Thyroid gland (tissue), 4 donors: ENCODE data around the gene CACNA1B. TPM values are rescaled to one million over a fixed set of nuclear protein-coding genes. Genes with fewer than 3 reads are reported as not detected.

Experiments used
- DNase-seq, 2 donors: peaks; one replicate each; pipeline ENCODE4 v3.0.0-alpha.2; 2019
- H3K27ac ChIP-seq, 3 donors: fragments of 200-600 bp; sonication (generic); 1 replicate in 2 of 3; 2 replicates in 1 of 3; pipeline ENCODE4 v1.5.1; 2016 to 2019; ENCODE audit warnings: mild to moderate bottlenecking in 1 of 3, moderate library complexity in 1 of 3
- H3K27me3 ChIP-seq: fragments of 200-600 bp; sonication (generic); one replicate; pipeline ENCODE4 v1.5.1; 2019
- H3K36me3 ChIP-seq, 2 donors: fragments of 200-600 bp; sonication (generic); one replicate each; pipeline ENCODE4 v1.5.1; 2016 to 2019
- H3K4me1 ChIP-seq, 2 donors: fragments of 200-600 bp; sonication (generic); one replicate each; pipeline ENCODE4 v1.5.1; 2017 to 2019
- H3K4me3 ChIP-seq, 3 donors: fragments of 200-600 bp; sonication (generic); replicated peaks in 1 of 3; 1 replicate in 2 of 3; 2 replicates in 1 of 3; pipeline ENCODE4 v1.5.1; 2016; ENCODE audit warnings: mild to moderate bottlenecking in 1 of 3
- H3K9me3 ChIP-seq: fragments of 200-600 bp; sonication (generic); one replicate; pipeline ENCODE4 v1.5.1; 2017
- POLR2A ChIP-seq, 2 donors: fragments of 450-650 bp; IDR thresholded peaks; one replicate each; pipeline ENCODE4 v1.6.1; 2017; ENCODE audit warnings: antibody characterized with exemption in 2 of 2, mild to moderate bottlenecking in 2 of 2, moderate library complexity in 1 of 2
- WGBS, 2 donors: methylation state at CpG; one replicate each; pipeline ENCODE4 v1.1.5; 2017; 5-methylcytosine and 5-hydroxymethylcytosine counted together
- intact Hi-C: fragments of 100-400 bp; cut with DNase I; formaldehyde crosslinking; loops from one replicate; pipeline ENCODE4 v1.15.1; 2023
- total RNA-seq, 4 donors: library from RNA; depleted of rRNA; stranded (reverse); fragments of >200 nt; gene quantifications; one replicate each; pipeline ENCODE4 v1.2.3, GENCODE V29; 2016
- TF ChIP-seq, protein P1 (sequence below), 6 experiments: fragments of 200-600 bp in 3 of 6; fragments of 450-650 bp in 3 of 6; sonication (generic) in 3 of 6; IDR thresholded peaks; one replicate each; pipeline ENCODE4 v1.5.1; 2016 to 2019; ENCODE audit warnings: antibody characterized with exemption in 6 of 6, mild to moderate bottlenecking in 2 of 6, inconsistent platforms in 1 of 6, moderate library complexity in 1 of 6

Gene CACNA1B
- total RNA-seq, 4 donors from 2014 or later, result 0.13 to 0.68 (median 0.35) TPM

DNA sequence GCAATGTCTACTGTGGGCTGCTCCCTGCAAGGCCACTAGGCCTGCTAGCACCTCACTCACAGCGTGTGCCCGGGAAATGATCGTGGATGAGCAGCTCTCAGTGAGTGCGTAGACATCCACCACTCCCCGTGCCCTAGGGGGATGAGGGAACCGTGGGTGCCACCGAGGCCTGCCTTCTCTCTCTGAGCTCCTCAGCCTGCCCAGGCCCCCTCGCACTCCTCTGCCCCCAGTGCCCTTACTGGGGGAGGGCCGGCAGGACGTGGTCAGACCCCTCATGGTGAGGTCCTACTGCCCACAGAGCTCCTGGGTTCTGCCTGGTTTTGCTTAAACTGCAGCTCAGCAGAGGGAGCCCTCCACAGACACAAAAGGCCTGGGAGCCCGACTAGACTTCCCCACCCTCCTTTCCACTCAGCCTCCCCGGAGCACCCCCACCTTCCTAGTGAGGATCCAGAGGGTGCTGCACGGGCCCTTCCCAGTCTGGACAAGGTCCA is 220.0 kb downstream of the CACNA1B start:
- H3K27ac ChIP-seq, result no peak overlapping the region
- H3K4me3 ChIP-seq, result no peak overlapping the region
- no peaks in the 10 kb centered on the region for H3K36me3 ChIP-seq
- TF ChIP-seq, protein P1, sequence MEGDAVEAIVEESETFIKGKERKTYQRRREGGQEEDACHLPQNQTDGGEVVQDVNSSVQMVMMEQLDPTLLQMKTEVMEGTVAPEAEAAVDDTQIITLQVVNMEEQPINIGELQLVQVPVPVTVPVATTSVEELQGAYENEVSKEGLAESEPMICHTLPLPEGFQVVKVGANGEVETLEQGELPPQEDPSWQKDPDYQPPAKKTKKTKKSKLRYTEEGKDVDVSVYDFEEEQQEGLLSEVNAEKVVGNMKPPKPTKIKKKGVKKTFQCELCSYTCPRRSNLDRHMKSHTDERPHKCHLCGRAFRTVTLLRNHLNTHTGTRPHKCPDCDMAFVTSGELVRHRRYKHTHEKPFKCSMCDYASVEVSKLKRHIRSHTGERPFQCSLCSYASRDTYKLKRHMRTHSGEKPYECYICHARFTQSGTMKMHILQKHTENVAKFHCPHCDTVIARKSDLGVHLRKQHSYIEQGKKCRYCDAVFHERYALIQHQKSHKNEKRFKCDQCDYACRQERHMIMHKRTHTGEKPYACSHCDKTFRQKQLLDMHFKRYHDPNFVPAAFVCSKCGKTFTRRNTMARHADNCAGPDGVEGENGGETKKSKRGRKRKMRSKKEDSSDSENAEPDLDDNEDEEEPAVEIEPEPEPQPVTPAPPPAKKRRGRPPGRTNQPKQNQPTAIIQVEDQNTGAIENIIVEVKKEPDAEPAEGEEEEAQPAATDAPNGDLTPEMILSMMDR (IDR thresholded peaks at IDR 0.05), result no peak
- no peak for TF ChIP-seq POLR2A (IDR thresholded peaks at IDR 0.05)
- H3K9me3 ChIP-seq, result no peaks in the 10 kb centered on the region
- intact Hi-C loops, result no loop called here
- WGBS, 2 donors, result 78 to 80% methylated on average over 13 of the region's 13 CpGs
- DNase-seq, result no peak
- no peaks in the 10 kb centered on the region for H3K27me3 ChIP-seq
- H3K4me1 ChIP-seq, result no peaks in the 10 kb centered on the region

DNA sequence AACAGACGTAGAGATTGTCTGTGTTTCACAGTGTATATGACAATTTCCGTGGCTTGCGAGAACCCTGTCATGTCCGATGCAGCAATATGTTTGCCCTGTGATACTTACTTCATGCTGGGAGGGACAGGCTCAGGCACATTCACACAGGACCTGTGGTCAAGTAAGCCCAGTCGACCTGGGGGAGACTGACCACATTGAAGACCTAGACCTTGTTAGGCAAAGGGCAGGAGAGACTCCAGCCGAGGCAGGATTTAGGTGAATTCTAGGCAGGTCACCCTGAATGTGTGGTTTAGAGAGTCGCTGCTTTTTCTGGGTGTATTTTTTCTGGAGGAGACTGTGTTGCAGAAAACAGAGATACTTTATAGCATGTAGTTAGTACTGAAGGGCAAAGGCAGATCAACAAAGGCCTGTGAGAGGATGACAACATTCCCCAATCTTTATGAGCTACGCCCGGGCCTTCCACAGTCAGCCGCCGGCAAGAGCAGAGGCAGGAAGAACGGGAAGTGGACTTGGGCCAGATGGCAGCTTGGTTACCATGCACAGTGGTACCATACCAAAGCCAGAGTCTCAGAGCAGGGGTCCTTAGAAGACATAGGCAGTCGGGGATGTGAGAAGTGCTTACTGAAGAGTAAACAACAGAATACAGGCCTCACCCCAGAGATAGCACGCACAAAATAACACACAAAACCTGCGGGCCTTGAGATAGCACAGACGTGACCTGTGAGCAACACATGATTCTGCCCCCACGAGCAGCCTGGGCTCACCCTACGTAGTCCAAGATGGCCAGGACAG is 220.7 kb downstream of the CACNA1B start:
- TF ChIP-seq, protein P1 (IDR thresholded peaks at IDR 0.05), result no peak
- no peak for TF ChIP-seq POLR2A (IDR thresholded peaks at IDR 0.05)
- Histone ChIP-seq H3K4me1 (no peaks in the 10 kb centered on the region), H3K9me3 (no peaks in the 10 kb centered on the region), H3K36me3 (no peaks in the 10 kb centered on the region), H3K4me3 (no peak overlapping the region), H3K27ac (no peak overlapping the region), H3K27me3 (no peaks in the 10 kb centered on the region)
- 82 to 86% methylated on average over 18 of the region's 18 CpGs for WGBS, 2 donors
- intact Hi-C loops, result no loop called here
- no peak for DNase-seq

DNA sequence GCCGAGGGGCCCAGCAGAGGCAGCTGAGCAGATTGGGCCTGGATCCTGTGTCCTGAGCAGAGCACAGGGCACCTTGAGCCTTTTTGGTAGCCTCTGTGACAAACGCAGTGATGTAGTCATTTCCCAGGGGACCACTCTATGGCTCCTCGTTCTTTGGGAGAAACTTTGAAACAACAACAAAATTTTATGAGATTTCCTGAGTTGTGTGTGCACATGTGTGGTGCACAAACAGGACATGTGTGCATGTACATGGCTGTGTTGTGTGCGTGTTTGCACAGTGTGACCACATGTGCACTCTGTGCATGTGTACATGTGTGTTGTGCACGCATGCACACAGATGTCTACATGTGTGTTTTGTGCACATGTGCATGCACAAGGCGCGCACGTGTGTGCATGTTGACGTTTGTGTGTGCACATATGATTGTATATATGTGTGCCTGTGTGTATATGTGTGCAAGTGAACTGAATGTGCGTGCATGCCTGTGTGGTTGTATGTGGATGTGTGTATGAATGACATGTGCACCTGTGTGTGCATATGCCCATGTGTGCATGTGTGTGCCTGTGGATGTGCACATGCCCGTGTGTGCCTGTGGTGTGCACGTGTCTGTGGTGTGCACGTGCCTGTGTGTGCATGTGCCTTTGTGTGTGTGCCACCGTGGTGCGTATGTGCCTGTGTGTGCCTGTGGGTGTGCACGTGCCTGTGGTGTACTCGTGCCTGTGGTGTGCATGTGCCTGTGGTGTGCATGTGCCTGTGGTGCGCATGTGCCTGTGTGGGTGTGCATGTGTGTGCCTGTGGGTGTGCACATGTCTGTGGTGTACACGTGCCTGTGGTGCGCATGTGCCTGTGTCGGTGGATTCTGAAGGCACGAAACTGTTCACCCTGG is 221.6 kb downstream of the CACNA1B start:
- no peak for TF ChIP-seq POLR2A (IDR thresholded peaks at IDR 0.05)
- TF ChIP-seq, protein P1 (IDR thresholded peaks at IDR 0.05), result no peak
- H3K4me3 ChIP-seq, result no peak overlapping the region
- no peak for DNase-seq
- H3K27ac ChIP-seq, result no peak overlapping the region
- H3K4me1 ChIP-seq, result no peaks in the 10 kb centered on the region
- intact Hi-C loops, result no loop called here
- no peaks in the 10 kb centered on the region for H3K9me3 ChIP-seq
- no peaks in the 10 kb centered on the region for H3K27me3 ChIP-seq
- 88 to 95% methylated on average over 16 to 21 of the region's 22 CpGs for WGBS, 2 donors
- no peaks in the 10 kb centered on the region for H3K36me3 ChIP-seq

DNA sequence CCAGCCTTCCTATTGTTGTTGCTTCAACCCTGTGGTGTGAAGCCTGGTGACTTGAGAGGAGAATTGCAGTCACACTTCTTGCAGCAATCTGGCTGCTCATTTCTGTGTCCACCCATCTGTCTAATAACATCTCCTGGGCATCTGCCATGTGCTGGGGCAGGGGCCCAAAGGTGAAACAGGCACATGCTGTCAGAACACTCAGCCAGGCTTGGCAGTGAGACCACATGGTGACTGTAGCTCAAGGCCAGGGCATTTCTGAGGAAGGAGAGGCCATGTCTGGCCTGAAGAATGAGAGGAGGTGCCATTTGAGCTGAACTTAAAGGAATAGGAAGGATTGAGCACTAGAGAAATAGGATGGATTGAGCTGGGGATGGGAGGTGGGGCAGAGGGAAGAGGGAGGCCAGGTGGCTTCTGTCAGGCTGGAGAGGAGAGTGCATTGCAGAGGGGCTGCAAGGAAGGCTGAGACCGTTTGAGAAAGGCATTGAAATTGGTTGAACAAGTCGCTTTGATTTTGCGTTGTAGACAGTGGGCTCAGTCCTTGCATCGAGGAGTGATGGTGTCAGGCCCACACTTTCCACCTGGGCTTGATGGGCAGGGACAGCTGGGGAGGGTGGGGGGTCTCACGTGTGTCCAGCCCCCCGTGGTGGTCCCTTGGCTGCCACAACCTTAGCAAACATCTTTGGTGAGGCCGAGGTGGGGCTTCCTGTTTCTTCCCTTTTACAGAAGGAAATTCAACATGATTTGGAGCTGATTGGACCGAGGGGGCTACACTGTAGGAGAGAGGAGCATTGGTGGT is 222.4 kb downstream of the CACNA1B start:
- no peaks in the 10 kb centered on the region for H3K4me1 ChIP-seq
- H3K27me3 ChIP-seq, result no peaks in the 10 kb centered on the region
- WGBS, 2 donors, result 71 to 77% methylated on average over 8 of the region's 8 CpGs
- no peak overlapping the region for H3K4me3 ChIP-seq
- DNase-seq, result no peak
- H3K9me3 ChIP-seq, result no peaks in the 10 kb centered on the region
- no peak overlapping the region for H3K27ac ChIP-seq
- no peaks in the 10 kb centered on the region for H3K36me3 ChIP-seq
- intact Hi-C loops, result no loop called here
- TF ChIP-seq, protein P1 (IDR thresholded peaks at IDR 0.05), result no peak
- TF ChIP-seq POLR2A (IDR thresholded peaks at IDR 0.05), result no peak
